ENCODE measurements around the gene FAM83E. TPM values are rescaled to one million over a fixed set of nuclear protein-coding genes. Genes with fewer than 3 reads are reported as not detected.

The FAM83E gene
- total and polyA plus RNA-seq, 2 experiments from 2014 or later: 1.0 to 2.3 TPM

DNA sequence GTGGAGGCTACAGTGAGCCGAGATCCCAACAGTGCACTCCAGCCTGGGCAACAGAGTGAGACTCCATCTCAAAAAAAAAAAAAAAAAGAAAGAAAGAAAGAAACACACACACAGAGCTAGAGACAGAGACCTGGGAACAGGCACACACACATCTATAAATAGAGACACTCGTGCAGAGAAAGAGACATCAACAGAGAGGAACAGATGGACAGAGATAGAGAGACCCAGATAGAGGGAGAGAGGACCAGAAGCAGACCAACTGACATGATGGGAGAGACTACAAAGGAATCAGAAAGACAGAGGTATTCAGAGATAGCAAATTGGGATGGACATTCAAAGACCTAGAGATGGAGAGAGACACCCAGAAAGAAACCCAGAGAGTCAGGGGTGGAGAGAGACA, 33.3 kb upstream of the FAM83E start:
- DNase-seq (ENCODE audit: low spot score) (no peak), ATAC-seq (no peak)
- peaks cover 5% of the 10 kb centered on the region; the same call in 1 of the 2 replicates for H3K4me1 ChIP-seq (ENCODE audit: insufficient read depth)
- no peaks in the 10 kb centered on the region for H3K36me3 ChIP-seq (ENCODE audit: insufficient read depth)
- H3K9me2 ChIP-seq (ENCODE audit: insufficient read depth): no peaks in the 10 kb centered on the region
- Mint-ChIP-seq H3K27me3 (ENCODE audit: insufficient read depth, low read depth, poor library complexity) (peaks cover 18% of the 10 kb centered on the region), H3K9me3 (peaks cover 3% of the 10 kb centered on the region; the same call in 1 of the 3 replicates), H3K4me1 (peaks cover 14% of the 10 kb centered on the region), H3K27ac (no peak overlapping the region), H3K4me3 (no peak overlapping the region), H3K36me3 (ENCODE audit: low read depth) (peaks cover 4% of the 10 kb centered on the region; the same call in 2 of the 3 replicates)
- H4K20me1 ChIP-seq (replicated peaks; ENCODE audit: insufficient read depth): no peaks in the 10 kb centered on the region
- H3K27ac ChIP-seq (ENCODE audit: low read depth): no peak overlapping the region
- no peak overlapping the region for H3K4me2 ChIP-seq
- H3F3A ChIP-seq (replicated peaks; ENCODE audit: low read depth): 0 out of 2 replicates have a peak, but pooled peaks cover 11% of the 10 kb centered on the region
- no peaks in the 10 kb centered on the region for H3K79me2 ChIP-seq (replicated peaks; ENCODE audit: insufficient read depth)
- no peaks in the 10 kb centered on the region for H3K27me3 ChIP-seq (ENCODE audit: insufficient read depth)
- TF ChIP-seq ZNF331 (CRISPR knock-in tag; IDR thresholded peaks at IDR 0.05; ENCODE audit: low read depth) (no peak), ZNF114 (CRISPR knock-in tag; IDR thresholded peaks at IDR 0.05) (no peak), EZH2phosphoT487 (IDR thresholded peaks at IDR 0.05; ENCODE audit: unreplicated experiment) (no peak), EZH2 (IDR thresholded peaks at IDR 0.05; ENCODE audit: low read depth, unreplicated experiment) (no peak), JUNB (IDR thresholded peaks at IDR 0.05; ENCODE audit: unreplicated experiment) (no peak), STAT1 (IDR thresholded peaks at IDR 0.05; ENCODE audit: unreplicated experiment) (no peak), NANOG (IDR thresholded peaks at IDR 0.05; ENCODE audit: borderline replicate concordance) (no peak), CREB1 (CRISPR knock-in tag; IDR thresholded peaks at IDR 0.05; ENCODE audit: low read depth) (no peak), POLR2AphosphoS5 (IDR thresholded peaks at IDR 0.05; ENCODE audit: low read depth) (no peak)
- TF ChIP-seq, protein P1, sequence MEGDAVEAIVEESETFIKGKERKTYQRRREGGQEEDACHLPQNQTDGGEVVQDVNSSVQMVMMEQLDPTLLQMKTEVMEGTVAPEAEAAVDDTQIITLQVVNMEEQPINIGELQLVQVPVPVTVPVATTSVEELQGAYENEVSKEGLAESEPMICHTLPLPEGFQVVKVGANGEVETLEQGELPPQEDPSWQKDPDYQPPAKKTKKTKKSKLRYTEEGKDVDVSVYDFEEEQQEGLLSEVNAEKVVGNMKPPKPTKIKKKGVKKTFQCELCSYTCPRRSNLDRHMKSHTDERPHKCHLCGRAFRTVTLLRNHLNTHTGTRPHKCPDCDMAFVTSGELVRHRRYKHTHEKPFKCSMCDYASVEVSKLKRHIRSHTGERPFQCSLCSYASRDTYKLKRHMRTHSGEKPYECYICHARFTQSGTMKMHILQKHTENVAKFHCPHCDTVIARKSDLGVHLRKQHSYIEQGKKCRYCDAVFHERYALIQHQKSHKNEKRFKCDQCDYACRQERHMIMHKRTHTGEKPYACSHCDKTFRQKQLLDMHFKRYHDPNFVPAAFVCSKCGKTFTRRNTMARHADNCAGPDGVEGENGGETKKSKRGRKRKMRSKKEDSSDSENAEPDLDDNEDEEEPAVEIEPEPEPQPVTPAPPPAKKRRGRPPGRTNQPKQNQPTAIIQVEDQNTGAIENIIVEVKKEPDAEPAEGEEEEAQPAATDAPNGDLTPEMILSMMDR (conservative IDR thresholded peaks at IDR 0.05; ENCODE audit: low read depth in 2 of 2): no peak
- TF ChIP-seq, protein P2, sequence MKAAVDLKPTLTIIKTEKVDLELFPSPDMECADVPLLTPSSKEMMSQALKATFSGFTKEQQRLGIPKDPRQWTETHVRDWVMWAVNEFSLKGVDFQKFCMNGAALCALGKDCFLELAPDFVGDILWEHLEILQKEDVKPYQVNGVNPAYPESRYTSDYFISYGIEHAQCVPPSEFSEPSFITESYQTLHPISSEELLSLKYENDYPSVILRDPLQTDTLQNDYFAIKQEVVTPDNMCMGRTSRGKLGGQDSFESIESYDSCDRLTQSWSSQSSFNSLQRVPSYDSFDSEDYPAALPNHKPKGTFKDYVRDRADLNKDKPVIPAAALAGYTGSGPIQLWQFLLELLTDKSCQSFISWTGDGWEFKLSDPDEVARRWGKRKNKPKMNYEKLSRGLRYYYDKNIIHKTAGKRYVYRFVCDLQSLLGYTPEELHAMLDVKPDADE (IDR thresholded peaks at IDR 0.05): no peak
- TF ChIP-seq, protein P3, sequence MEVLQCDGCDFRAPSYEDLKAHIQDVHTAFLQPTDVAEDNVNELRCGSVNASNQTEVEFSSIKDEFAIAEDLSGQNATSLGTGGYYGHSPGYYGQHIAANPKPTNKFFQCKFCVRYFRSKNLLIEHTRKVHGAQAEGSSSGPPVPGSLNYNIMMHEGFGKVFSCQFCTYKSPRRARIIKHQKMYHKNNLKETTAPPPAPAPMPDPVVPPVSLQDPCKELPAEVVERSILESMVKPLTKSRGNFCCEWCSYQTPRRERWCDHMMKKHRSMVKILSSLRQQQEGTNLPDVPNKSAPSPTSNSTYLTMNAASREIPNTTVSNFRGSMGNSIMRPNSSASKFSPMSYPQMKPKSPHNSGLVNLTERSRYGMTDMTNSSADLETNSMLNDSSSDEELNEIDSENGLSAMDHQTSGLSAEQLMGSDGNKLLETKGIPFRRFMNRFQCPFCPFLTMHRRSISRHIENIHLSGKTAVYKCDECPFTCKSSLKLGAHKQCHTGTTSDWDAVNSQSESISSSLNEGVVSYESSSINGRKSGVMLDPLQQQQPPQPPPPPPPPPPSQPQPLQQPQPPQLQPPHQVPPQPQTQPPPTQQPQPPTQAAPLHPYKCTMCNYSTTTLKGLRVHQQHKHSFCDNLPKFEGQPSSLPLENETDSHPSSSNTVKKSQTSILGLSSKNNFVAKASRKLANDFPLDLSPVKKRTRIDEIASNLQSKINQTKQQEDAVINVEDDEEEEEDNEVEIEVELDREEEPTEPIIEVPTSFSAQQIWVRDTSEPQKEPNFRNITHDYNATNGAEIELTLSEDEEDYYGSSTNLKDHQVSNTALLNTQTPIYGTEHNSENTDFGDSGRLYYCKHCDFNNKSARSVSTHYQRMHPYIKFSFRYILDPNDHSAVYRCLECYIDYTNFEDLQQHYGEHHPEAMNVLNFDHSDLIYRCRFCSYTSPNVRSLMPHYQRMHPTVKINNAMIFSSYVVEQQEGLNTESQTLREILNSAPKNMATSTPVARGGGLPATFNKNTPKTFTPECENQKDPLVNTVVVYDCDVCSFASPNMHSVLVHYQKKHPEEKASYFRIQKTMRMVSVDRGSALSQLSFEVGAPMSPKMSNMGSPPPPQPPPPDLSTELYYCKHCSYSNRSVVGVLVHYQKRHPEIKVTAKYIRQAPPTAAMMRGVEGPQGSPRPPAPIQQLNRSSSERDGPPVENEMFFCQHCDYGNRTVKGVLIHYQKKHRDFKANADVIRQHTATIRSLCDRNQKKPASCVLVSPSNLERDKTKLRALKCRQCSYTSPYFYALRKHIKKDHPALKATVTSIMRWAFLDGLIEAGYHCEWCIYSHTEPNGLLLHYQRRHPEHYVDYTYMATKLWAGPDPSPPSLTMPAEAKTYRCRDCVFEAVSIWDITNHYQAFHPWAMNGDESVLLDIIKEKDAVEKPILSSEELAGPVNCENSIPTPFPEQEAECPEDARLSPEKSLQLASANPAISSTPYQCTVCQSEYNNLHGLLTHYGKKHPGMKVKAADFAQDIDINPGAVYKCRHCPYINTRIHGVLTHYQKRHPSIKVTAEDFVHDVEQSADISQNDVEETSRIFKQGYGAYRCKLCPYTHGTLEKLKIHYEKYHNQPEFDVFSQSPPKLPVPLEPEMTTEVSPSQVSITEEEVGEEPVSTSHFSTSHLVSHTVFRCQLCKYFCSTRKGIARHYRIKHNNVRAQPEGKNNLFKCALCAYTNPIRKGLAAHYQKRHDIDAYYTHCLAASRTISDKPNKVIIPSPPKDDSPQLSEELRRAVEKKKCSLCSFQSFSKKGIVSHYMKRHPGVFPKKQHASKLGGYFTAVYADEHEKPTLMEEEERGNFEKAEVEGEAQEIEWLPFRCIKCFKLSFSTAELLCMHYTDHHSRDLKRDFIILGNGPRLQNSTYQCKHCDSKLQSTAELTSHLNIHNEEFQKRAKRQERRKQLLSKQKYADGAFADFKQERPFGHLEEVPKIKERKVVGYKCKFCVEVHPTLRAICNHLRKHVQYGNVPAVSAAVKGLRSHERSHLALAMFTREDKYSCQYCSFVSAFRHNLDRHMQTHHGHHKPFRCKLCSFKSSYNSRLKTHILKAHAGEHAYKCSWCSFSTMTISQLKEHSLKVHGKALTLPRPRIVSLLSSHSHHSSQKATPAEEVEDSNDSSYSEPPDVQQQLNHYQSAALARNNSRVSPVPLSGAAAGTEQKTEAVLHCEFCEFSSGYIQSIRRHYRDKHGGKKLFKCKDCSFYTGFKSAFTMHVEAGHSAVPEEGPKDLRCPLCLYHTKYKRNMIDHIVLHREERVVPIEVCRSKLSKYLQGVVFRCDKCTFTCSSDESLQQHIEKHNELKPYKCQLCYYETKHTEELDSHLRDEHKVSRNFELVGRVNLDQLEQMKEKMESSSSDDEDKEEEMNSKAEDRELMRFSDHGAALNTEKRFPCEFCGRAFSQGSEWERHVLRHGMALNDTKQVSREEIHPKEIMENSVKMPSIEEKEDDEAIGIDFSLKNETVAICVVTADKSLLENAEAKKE (CRISPR knock-in tag; IDR thresholded peaks at IDR 0.05): no peak
- TF ChIP-seq, protein P4, sequence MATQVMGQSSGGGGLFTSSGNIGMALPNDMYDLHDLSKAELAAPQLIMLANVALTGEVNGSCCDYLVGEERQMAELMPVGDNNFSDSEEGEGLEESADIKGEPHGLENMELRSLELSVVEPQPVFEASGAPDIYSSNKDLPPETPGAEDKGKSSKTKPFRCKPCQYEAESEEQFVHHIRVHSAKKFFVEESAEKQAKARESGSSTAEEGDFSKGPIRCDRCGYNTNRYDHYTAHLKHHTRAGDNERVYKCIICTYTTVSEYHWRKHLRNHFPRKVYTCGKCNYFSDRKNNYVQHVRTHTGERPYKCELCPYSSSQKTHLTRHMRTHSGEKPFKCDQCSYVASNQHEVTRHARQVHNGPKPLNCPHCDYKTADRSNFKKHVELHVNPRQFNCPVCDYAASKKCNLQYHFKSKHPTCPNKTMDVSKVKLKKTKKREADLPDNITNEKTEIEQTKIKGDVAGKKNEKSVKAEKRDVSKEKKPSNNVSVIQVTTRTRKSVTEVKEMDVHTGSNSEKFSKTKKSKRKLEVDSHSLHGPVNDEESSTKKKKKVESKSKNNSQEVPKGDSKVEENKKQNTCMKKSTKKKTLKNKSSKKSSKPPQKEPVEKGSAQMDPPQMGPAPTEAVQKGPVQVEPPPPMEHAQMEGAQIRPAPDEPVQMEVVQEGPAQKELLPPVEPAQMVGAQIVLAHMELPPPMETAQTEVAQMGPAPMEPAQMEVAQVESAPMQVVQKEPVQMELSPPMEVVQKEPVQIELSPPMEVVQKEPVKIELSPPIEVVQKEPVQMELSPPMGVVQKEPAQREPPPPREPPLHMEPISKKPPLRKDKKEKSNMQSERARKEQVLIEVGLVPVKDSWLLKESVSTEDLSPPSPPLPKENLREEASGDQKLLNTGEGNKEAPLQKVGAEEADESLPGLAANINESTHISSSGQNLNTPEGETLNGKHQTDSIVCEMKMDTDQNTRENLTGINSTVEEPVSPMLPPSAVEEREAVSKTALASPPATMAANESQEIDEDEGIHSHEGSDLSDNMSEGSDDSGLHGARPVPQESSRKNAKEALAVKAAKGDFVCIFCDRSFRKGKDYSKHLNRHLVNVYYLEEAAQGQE (IDR thresholded peaks at IDR 0.05; ENCODE audit: unreplicated experiment): no peak
- no peak overlapping the region for H3K4me3 ChIP-seq
- no peak overlapping the region for H2AFZ ChIP-seq
